ENCODE results near the gene TIMM13.
"Not testable (repeated sequence)": the region's sequence is repeated elsewhere in the genome, so short reads cannot be mapped to it uniquely, and the experiment has no call there.

TIMM13 gene

GRCh38 chr19:2469102-2469914 is 41.9 kb upstream of the TIMM13 start:
- TF ChIP-seq, protein P1, sequence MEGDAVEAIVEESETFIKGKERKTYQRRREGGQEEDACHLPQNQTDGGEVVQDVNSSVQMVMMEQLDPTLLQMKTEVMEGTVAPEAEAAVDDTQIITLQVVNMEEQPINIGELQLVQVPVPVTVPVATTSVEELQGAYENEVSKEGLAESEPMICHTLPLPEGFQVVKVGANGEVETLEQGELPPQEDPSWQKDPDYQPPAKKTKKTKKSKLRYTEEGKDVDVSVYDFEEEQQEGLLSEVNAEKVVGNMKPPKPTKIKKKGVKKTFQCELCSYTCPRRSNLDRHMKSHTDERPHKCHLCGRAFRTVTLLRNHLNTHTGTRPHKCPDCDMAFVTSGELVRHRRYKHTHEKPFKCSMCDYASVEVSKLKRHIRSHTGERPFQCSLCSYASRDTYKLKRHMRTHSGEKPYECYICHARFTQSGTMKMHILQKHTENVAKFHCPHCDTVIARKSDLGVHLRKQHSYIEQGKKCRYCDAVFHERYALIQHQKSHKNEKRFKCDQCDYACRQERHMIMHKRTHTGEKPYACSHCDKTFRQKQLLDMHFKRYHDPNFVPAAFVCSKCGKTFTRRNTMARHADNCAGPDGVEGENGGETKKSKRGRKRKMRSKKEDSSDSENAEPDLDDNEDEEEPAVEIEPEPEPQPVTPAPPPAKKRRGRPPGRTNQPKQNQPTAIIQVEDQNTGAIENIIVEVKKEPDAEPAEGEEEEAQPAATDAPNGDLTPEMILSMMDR (IDR thresholded peaks at IDR 0.05; ENCODE audit: insufficient read depth, low read depth, low read length, missing control alignments), result no peak
- H3K4me3 ChIP-seq (ENCODE audit: low read length), result no peak overlapping the region
- DNase-seq (ENCODE audit: low read depth), result peak; percentile 86

GRCh38 chr19:2468596-2468995 is 41.2 kb upstream of the TIMM13 start:
- TF ChIP-seq, protein P1 (IDR thresholded peaks at IDR 0.05; ENCODE audit: insufficient read depth, low read depth, low read length, missing control alignments), result no peak
- no peak overlapping the region for H3K4me3 ChIP-seq (ENCODE audit: low read length)
- DNase-seq (ENCODE audit: low read depth), result no peak

GRCh38 chr19:2464389-2464788 is 37.0 kb upstream of the TIMM13 start:
- TF ChIP-seq, protein P1 (IDR thresholded peaks at IDR 0.05; ENCODE audit: insufficient read depth, low read depth, low read length, missing control alignments), result no peak
- no peak overlapping the region for H3K4me3 ChIP-seq (ENCODE audit: low read length)

GRCh38 chr19:2463694-2464093 is 36.3 kb upstream of the TIMM13 start:
- H3K4me3 ChIP-seq (ENCODE audit: low read length); DNase-seq (ENCODE audit: low read depth): not testable (repeated sequence)

More at GRCh38 chr19:2464389-2464788, 37.0 kb upstream of the TIMM13 start:
- no peak for DNase-seq (ENCODE audit: low read depth)

DNA sequence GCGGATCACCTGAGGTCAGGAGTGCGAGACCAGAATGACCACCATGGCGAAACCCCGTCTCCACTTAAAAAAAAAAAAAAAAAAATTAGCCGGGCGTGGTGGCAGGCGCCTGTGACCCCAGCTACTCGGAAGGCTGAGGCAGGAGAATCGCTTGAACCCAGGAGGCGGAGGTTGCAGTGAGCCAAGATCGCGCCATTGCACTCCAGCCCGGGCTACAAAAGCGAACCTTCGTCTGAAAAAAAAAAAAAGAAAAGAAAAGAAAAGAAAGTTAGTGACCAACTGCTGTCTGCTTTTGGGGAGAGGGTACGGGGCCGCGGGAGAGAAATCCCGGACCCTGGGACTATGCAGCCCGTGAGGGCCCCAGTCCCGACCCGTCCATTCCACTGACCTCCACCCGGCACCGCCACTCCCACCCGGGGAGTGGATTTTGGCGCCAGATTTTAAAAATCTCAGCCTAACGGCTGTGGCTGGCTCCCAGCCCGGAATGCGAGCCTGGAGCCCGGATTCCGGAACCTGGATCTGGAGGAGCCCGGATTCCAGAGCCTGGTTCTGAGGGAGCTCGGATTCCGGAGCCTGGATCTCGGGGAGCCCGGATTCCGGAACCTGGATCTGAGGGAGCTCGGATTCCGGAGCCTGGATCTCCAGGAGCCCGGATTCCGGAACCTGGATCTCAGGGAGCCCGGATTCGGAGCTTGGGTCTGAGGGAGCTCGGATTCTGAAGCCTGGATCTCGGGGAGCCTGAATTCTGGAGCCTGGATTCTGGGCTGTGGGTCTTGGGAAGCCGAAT is 35.4 kb upstream of the TIMM13 start:
- H3K4me3 ChIP-seq (ENCODE audit: low read length), result peak overlapping the region; percentile 48
- DNase-seq (ENCODE audit: low read depth), result peak; percentile 94
- TF ChIP-seq, protein P1 (IDR thresholded peaks at IDR 0.05; ENCODE audit: insufficient read depth, low read depth, low read length, missing control alignments), result no peak

DNA sequence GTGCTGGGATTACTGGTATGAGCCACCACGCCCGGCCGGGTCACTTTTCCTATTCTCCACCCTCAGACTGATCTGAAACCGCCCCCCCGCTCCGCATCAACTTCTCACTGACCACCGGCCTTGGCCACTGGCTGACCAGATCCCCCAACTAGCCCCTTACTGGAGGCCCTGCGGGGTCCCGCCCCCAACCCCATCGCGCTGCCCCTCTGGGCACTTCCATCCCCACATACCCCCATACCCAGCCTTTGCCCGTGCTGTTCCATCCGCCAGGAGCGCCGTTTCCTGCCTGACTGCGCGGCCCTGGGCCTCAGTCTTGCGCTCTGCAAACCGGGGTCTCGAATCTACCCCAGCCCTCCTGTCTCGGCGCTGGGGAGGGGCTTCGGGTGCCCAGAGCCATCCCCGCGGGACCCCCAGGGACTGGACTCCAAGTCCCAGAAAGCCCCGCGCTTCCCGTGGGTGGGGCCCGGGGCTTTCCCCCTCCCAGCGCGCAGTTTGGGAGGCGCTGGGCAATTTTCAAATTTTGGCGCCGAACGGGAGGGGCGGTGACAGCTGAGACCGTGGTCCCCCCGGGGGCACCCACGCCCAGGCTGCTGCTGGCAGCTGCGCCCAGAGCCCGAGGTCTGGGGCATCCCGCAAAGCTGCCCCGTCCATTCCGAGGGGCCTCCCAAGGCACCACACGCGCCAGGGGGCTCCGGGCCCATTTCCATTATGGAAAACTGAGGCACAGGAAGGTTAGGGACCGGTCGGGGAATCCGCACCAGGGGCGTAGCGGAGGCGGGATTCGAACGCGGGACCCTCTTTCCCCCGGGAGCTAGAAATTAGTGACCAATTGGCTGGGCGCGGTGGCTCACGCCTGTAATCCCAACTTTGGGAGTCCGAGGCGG is 34.6 kb upstream of the TIMM13 start:
- TF ChIP-seq, protein P1 (IDR thresholded peaks at IDR 0.05; ENCODE audit: insufficient read depth, low read depth, low read length, missing control alignments), result peak; percentile 39
- H3K4me3 ChIP-seq (ENCODE audit: low read length), result peak overlapping the region; percentile 48
- DNase-seq (ENCODE audit: low read depth), result peak; percentile 68

Measured in epithelial cell of esophagus (primary cell).